Neural crest cell (in vitro differentiated cells): Measurements from ENCODE around the gene RAB11FIP4. TPM values are rescaled to one million over a fixed set of nuclear protein-coding genes. Genes with fewer than 3 reads are reported as not detected.
A peak's percentile ranks its signal among the peaks of the same experiment; 100 is the strongest.

Experiments
- DNase-seq: peaks from one replicate; pipeline ENCODE4 v3.0.0; 2021; ENCODE audit warnings: low read depth, mixed read lengths, low spot score
- H3K27ac Mint-ChIP-seq: one replicate; pipeline ENCODE4 v1.8.0; 2021; ENCODE audit warnings: mild to moderate bottlenecking, mixed read lengths; ENCODE audit not compliant: unreplicated experiment
- H3K27me3 Mint-ChIP-seq: 2 replicates; pipeline ENCODE4 v1.8.0; 2021; ENCODE audit warnings: low read depth, mild to moderate bottlenecking, mixed read lengths
- H3K36me3 Mint-ChIP-seq: 2 replicates; pipeline ENCODE4 v1.8.0; 2021; ENCODE audit warnings: low read depth, mild to moderate bottlenecking, mixed read lengths
- H3K4me1 Mint-ChIP-seq: 2 replicates; pipeline ENCODE4 v1.8.0; 2021; ENCODE audit warnings: mixed read lengths
- H3K4me3 Mint-ChIP-seq: one replicate; pipeline ENCODE4 v1.8.0; 2021; ENCODE audit warnings: mild to moderate bottlenecking, mixed read lengths
- H3K9me3 Mint-ChIP-seq: 2 replicates; pipeline ENCODE4 v1.8.0; 2021; ENCODE audit warnings: mixed read lengths
- total RNA-seq: library from RNA; stranded (reverse); gene quantifications from 2 replicates; pipeline ENCODE4 v1.2.1, GENCODE V29; 2021
- TF ChIP-seq, protein P1 (sequence below): fragments of 200-600 bp; sonication (generic); conservative IDR thresholded peaks from 2 replicates; pipeline ENCODE4 v1.5.0; 2021; ENCODE audit warnings: antibody characterized with exemption, mild to moderate bottlenecking

Gene RAB11FIP4
- total RNA-seq, 1 donor from 2014 or later: 7.4 TPM

DNA sequence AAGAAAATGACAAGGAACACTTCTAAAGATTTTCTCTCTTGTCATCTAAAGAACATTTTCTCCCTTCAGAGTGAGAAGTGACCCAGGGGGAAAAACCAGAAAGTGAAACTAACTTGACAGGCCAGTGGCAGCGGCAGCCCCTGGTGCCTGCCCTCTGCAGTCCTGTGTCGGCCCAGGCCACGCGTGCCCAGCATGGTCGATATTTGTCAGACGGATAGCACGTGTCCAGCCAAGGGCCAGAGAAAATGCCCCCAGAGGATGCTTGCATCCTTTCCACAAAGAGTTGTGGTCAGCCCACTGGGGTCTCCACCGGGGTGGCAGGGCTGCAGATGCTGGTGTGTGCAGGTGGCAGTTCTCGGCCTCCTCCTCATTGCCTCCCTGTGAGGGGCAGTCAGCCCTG is 176.6 kb downstream of the RAB11FIP4 start:
- peaks cover 6% of the 10 kb centered on the region for H3K27me3 Mint-ChIP-seq
- no peaks in the 10 kb centered on the region for H3K9me3 Mint-ChIP-seq
- TF ChIP-seq, protein P1, sequence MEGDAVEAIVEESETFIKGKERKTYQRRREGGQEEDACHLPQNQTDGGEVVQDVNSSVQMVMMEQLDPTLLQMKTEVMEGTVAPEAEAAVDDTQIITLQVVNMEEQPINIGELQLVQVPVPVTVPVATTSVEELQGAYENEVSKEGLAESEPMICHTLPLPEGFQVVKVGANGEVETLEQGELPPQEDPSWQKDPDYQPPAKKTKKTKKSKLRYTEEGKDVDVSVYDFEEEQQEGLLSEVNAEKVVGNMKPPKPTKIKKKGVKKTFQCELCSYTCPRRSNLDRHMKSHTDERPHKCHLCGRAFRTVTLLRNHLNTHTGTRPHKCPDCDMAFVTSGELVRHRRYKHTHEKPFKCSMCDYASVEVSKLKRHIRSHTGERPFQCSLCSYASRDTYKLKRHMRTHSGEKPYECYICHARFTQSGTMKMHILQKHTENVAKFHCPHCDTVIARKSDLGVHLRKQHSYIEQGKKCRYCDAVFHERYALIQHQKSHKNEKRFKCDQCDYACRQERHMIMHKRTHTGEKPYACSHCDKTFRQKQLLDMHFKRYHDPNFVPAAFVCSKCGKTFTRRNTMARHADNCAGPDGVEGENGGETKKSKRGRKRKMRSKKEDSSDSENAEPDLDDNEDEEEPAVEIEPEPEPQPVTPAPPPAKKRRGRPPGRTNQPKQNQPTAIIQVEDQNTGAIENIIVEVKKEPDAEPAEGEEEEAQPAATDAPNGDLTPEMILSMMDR: no peak
- H3K27ac Mint-ChIP-seq: no peak overlapping the region
- H3K4me1 Mint-ChIP-seq: no peaks in the 10 kb centered on the region
- no peak for DNase-seq
- no peak overlapping the region for H3K4me3 Mint-ChIP-seq
- H3K36me3 Mint-ChIP-seq: no peaks in the 10 kb centered on the region

DNA sequence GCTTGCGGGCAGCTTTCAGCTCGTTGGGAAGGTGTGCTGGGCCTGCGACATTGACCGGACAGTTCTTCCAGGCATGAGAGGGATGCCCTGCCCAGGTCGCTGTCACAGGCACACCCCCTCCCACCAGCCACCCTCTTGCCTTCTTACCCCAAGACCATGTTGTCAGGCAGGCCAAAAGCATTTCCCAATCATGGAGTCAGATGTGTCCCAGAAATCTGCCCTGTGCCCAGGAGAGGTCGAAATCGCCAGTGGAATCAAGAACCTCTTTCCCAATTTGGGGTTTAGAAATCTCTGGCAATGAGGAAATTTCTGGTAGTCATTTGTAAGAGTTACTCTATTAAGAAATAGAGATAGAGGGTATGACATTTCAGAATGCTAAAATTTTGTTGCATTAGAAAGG is 177.1 kb downstream of the RAB11FIP4 start:
- peaks cover 6% of the 10 kb centered on the region for H3K27me3 Mint-ChIP-seq
- H3K9me3 Mint-ChIP-seq: no peaks in the 10 kb centered on the region
- H3K4me1 Mint-ChIP-seq: no peaks in the 10 kb centered on the region
- H3K36me3 Mint-ChIP-seq: no peaks in the 10 kb centered on the region
- H3K4me3 Mint-ChIP-seq: no peak overlapping the region
- DNase-seq: no peak
- TF ChIP-seq, protein P1: no peak
- H3K27ac Mint-ChIP-seq: no peak overlapping the region

DNA sequence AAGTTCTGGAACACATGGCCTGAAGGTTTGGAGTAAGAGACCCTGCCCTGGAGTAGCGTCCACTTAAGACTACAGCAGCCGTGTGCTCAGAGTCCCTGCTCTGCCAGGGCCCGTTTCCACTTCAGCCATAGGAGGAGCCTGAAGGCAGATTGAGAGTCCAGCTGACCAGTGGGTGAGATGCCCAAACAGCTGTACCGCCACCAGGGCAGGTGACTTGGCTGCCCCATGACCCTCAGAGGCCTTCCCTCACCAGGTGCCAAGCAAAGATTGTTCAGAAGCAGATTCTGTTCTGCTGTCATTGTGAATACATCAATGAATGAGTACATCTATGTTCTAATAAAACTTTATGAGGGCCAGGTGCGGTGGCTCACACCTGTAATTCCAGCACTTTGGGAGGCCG is 178.8 kb downstream of the RAB11FIP4 start:
- H3K27ac Mint-ChIP-seq: no peak overlapping the region
- DNase-seq: no peak
- H3K27me3 Mint-ChIP-seq: peaks cover 3% of the 10 kb centered on the region
- H3K36me3 Mint-ChIP-seq: no peaks in the 10 kb centered on the region
- TF ChIP-seq, protein P1: no peak
- no peaks in the 10 kb centered on the region for H3K9me3 Mint-ChIP-seq
- H3K4me3 Mint-ChIP-seq: no peak overlapping the region
- H3K4me1 Mint-ChIP-seq: no peaks in the 10 kb centered on the region

- no peaks in the 10 kb centered on the region for H3K27me3 Mint-ChIP-seq
- DNase-seq: no peak
- H3K27ac Mint-ChIP-seq: peak overlapping the region; percentile 27
- H3K36me3 Mint-ChIP-seq: no peaks in the 10 kb centered on the region
- H3K4me3 Mint-ChIP-seq: no peak overlapping the region
- no peaks in the 10 kb centered on the region for H3K4me1 Mint-ChIP-seq
- H3K9me3 Mint-ChIP-seq: no peaks in the 10 kb centered on the region
- TF ChIP-seq, protein P1: no peak
Observed at GRCh38 chr17:31570951-31571892, 179.7 kb downstream of the RAB11FIP4 start.

GRCh38 chr17:31572341-31572740 is 180.9 kb downstream of the RAB11FIP4 start:
- no peaks in the 10 kb centered on the region for H3K4me1 Mint-ChIP-seq
- no peaks in the 10 kb centered on the region for H3K9me3 Mint-ChIP-seq
- no peak overlapping the region for H3K27ac Mint-ChIP-seq
- H3K36me3 Mint-ChIP-seq: no peaks in the 10 kb centered on the region
- H3K27me3 Mint-ChIP-seq: no peaks in the 10 kb centered on the region
- TF ChIP-seq, protein P1: no peak
- no peak for DNase-seq
- no peak overlapping the region for H3K4me3 Mint-ChIP-seq
